Uterus (tissue), 4 donors: ENCODE measurements around the gene KRTAP2-2. TPM values are rescaled to one million over a fixed set of nuclear protein-coding genes. Genes with fewer than 3 reads are reported as not detected.

Experiments
- DNase-seq, 2 donors: peaks; one replicate each; pipeline ENCODE4 v3.0.0-alpha.2; 2019 to 2020
- H3K27ac ChIP-seq, 2 donors: fragments of 200-600 bp; sonication (generic); 1 replicate in 1 of 2; 2 replicates in 1 of 2; pipeline ENCODE4 v1.5.1; 2016 to 2018
- H3K27me3 ChIP-seq, 2 donors: fragments of 200-600 bp; sonication (generic); one replicate each; pipeline ENCODE4 v1.5.1; 2018 to 2019; ENCODE audit warnings: control low read depth in 1 of 2
- H3K36me3 ChIP-seq, 2 donors: fragments of 200-600 bp; sonication (generic); one replicate each; pipeline ENCODE4 v1.5.1; 2019; ENCODE audit warnings: control low read depth in 1 of 2
- H3K4me1 ChIP-seq, 2 donors: fragments of 200-600 bp; sonication (generic); one replicate each; pipeline ENCODE4 v1.5.1; 2018 to 2019; ENCODE audit warnings: control low read depth in 1 of 2
- H3K4me3 ChIP-seq, 2 donors: fragments of 200-600 bp; sonication (generic); 1 replicate in 1 of 2; 2 replicates in 1 of 2; pipeline ENCODE4 v1.5.1; 2018 to 2019; ENCODE audit warnings: mild to moderate bottlenecking in 1 of 2
- H3K9me3 ChIP-seq, 2 donors: fragments of 200-600 bp; sonication (generic); one replicate each; pipeline ENCODE4 v1.5.1; 2019; ENCODE audit warnings: control low read depth in 1 of 2
- POLR2A ChIP-seq, 2 donors: fragments of 450-650 bp; IDR thresholded peaks; one replicate each; pipeline ENCODE4 v1.6.1; 2016; ENCODE audit warnings: antibody characterized with exemption in 2 of 2, mild to moderate bottlenecking in 1 of 2, moderate library complexity in 1 of 2
- intact Hi-C: fragments of 100-400 bp; cut with DNase I; formaldehyde crosslinking; loops from one replicate; pipeline ENCODE4 v1.15.1; 2023; ENCODE audit warnings: low total_unique reads
- small RNA-seq: library from RNA; depleted of rRNA; stranded (forward); fragments of <200 nt; gene quantifications from one replicate; pipeline ENCODE3, GENCODE V24; 2016
- total RNA-seq, 4 donors: library from RNA; depleted of rRNA in 3 of 4; stranded (reverse); fragments of >200 nt in 3 of 4; gene quantifications; one replicate each; pipeline versions ENCODE4 v1.1.0 to v1.2.4, GENCODE V29; 2014 to 2023
- TF ChIP-seq, protein P1 (sequence below), 4 experiments: fragments of 200-600 bp in 2 of 4; fragments of 450-650 bp in 2 of 4; sonication (generic) in 2 of 4; IDR thresholded peaks; one replicate each; pipeline ENCODE4 v1.5.1; 2016 to 2019; ENCODE audit warnings: antibody characterized with exemption in 4 of 4, mild to moderate bottlenecking in 2 of 4, moderate library complexity in 1 of 4
- donor health status: DM: yes; HTN: yes; CAD: no.

KRTAP2-2 gene
- total RNA-seq, 4 donors from 2014 or later = not detected

DNA sequence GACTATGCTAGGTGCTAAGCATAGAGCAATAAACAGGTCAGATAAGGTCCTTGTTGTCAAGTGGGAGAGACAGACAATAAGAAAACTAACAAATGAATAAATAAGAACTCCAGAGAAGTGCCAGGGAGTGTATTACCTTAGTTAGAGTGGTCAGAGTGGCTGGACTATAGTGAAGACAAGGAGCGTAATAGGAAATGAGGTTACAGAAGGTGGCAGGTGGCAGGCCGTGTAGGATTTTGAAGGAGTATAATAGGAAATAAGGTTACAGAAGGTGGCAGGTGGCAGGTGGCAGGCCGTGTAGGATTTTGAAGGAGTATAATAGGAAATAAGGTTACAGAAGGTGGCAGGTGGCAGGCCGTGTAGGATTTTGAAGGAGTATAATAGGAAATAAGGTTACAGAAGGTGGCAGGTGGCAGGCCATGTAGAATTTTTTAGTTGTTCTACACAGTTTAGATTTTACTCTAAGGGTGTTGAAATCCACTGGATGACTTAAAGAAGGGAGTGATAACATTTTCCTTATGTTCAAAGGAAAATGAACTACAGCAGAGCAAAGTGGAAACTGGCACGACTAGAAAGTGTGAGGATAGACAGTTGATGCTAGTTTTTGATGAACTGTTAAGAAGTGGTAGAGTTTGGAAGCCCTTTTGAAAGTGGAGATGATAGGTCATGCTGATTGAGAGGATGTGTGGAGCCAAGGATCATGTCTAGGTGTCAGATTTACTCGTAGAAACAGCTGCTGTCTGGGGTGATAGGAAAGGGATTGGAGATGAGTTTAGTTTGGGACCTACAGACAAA is 42.5 kb downstream of the KRTAP2-2 start:
- no peaks in the 10 kb centered on the region for H3K36me3 ChIP-seq
- H3K9me3 ChIP-seq = no peaks in the 10 kb centered on the region
- H3K27ac ChIP-seq = no peak overlapping the region
- DNase-seq = no peak
- no peak for TF ChIP-seq POLR2A (IDR thresholded peaks at IDR 0.05)
- TF ChIP-seq, protein P1, sequence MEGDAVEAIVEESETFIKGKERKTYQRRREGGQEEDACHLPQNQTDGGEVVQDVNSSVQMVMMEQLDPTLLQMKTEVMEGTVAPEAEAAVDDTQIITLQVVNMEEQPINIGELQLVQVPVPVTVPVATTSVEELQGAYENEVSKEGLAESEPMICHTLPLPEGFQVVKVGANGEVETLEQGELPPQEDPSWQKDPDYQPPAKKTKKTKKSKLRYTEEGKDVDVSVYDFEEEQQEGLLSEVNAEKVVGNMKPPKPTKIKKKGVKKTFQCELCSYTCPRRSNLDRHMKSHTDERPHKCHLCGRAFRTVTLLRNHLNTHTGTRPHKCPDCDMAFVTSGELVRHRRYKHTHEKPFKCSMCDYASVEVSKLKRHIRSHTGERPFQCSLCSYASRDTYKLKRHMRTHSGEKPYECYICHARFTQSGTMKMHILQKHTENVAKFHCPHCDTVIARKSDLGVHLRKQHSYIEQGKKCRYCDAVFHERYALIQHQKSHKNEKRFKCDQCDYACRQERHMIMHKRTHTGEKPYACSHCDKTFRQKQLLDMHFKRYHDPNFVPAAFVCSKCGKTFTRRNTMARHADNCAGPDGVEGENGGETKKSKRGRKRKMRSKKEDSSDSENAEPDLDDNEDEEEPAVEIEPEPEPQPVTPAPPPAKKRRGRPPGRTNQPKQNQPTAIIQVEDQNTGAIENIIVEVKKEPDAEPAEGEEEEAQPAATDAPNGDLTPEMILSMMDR (IDR thresholded peaks at IDR 0.05) = no peak
- no peak overlapping the region for H3K4me3 ChIP-seq
- no peaks in the 10 kb centered on the region for H3K4me1 ChIP-seq
- intact Hi-C loops = no loop called here
- H3K27me3 ChIP-seq = no peaks in the 10 kb centered on the region

DNA sequence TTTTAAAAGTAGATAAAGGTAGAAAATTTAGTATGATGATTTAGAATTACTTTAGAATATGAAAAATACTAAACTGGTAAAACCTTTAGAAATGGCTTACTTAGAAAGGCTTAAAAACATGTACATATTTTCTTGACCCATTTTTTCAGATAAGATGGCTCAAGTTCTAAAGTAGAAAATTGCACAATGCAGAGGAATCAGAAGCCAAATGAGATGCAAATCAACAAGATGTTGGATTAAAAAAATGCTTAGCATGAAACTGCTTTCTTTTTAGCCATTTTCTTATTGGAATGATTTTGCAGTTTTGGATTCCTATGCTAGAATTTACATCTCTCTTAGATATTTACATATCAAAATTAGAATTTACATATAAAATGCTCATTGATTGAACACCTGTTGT is 44.6 kb downstream of the KRTAP2-2 start:
- Histone ChIP-seq H3K27me3 (no peaks in the 10 kb centered on the region), H3K27ac (no peak overlapping the region), H3K4me1 (no peaks in the 10 kb centered on the region), H3K9me3 (no peaks in the 10 kb centered on the region), H3K36me3 (no peaks in the 10 kb centered on the region), H3K4me3 (no peak overlapping the region)
- intact Hi-C loops = no loop called here
- TF ChIP-seq, protein P1 (IDR thresholded peaks at IDR 0.05) = no peak
- TF ChIP-seq POLR2A (IDR thresholded peaks at IDR 0.05) = no peak
- DNase-seq = no peak

DNA sequence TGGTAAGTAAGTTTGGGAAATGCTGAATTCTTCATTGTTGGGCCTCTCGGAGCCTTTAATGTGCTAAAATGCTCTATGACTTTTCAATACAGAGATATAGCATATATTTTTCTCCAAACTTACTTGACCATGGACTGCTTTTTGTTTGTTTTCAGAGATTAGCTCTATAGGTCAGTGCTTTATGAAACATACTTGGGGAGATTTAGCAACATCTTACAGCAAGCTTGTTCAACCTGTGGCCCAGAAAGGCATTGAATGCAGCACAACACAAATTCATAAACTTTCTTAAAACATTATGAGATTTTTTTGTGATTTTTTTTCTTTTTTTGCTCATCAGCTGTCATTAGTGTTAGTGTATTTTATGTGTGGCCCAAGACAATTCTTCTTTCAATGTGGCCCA is 45.1 kb downstream of the KRTAP2-2 start:
- no peak for DNase-seq
- Histone ChIP-seq H3K9me3 (no peaks in the 10 kb centered on the region), H3K36me3 (no peaks in the 10 kb centered on the region)

DNA sequence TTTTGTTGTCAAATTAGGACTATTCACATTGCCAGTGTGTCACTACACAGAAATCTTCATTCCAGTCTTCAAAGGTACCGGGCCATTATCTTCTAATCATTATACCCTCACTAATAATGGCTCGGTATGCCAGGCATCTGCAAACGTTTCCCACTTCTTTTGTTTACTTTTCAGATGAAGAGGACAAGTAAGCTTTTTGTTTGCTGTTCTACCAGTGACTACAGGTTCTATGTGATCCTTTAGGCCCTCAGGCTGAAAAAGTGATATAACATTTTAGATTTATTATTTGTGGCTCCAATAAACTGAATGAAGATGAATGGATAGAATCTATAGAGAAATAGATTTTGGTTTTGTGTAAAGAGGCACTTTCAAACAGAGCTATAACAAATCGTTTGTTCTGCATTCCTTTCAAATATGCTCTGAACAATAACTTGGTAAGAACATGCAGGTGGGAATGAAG is 45.7 kb downstream of the KRTAP2-2 start:
- H3K27me3 ChIP-seq = no peaks in the 10 kb centered on the region
- intact Hi-C loops = no loop called here
- no peaks in the 10 kb centered on the region for H3K4me1 ChIP-seq
- no peak overlapping the region for H3K27ac ChIP-seq
- no peak for DNase-seq
- no peaks in the 10 kb centered on the region for H3K36me3 ChIP-seq
- TF ChIP-seq POLR2A (IDR thresholded peaks at IDR 0.05) = no peak
- TF ChIP-seq, protein P1 (IDR thresholded peaks at IDR 0.05) = no peak
- no peaks in the 10 kb centered on the region for H3K9me3 ChIP-seq
- H3K4me3 ChIP-seq = no peak overlapping the region

More for the DNA sequence above, 45.1 kb downstream of the KRTAP2-2 start:
- intact Hi-C loops = no loop called here
- TF ChIP-seq POLR2A (IDR thresholded peaks at IDR 0.05) = no peak
- H3K27ac ChIP-seq = no peak overlapping the region
- H3K4me3 ChIP-seq = no peak overlapping the region
- H3K27me3 ChIP-seq = no peaks in the 10 kb centered on the region
- H3K4me1 ChIP-seq = no peaks in the 10 kb centered on the region

DNA sequence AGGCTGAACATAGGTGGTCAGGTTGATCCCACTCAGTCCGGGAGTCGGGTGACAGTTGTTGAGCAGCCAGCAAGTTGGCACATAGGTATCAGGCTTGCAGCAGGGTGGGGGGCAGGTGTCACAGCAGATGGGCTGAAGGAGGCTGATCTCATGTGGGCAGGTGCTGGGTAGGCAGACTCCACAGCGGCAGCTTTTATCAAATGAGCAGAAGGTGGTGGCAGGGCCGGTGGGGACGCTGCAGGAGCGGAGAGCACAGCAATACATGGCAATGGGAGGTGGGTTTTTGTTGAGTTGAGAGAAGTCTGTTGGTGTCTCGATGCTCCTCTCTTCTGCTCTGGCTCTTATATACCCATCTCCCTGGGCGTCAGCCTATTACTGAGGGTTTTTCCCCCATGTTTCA is 46.2 kb downstream of the KRTAP2-2 start, which contains the start of gene KRTAP3-1:
Gene KRTAP3-1, minus strand, starts transcription at position 318 of the 400 bp plus-strand sequence. Its CDS starts 54 bp downstream, at position 264.
- no peaks in the 10 kb centered on the region for H3K36me3 ChIP-seq
- H3K27me3 ChIP-seq = no peaks in the 10 kb centered on the region
- intact Hi-C loops = no loop called here
- H3K27ac ChIP-seq = no peak within 1 kb of the TSS
- no peak within 1 kb of the TSS for H3K4me3 ChIP-seq
- no peak for DNase-seq
- TF ChIP-seq, protein P1 (IDR thresholded peaks at IDR 0.05) = no peak
- TF ChIP-seq POLR2A (IDR thresholded peaks at IDR 0.05) = no peak
- no peaks in the 10 kb centered on the region for H3K4me1 ChIP-seq
- no peaks in the 10 kb centered on the region for H3K9me3 ChIP-seq

Small RNA genes lying within 50 kb of the gene (small RNA-seq; reads per million reads assigned to genes)
- gene KRTAP3-4P = not detected

Other genes with a start within 250 kb of the KRTAP2-2 start
- gene KRT10, start 232.6 kb downstream of the KRTAP2-2 start, total RNA-seq = 10 to 100 TPM in 2 of 4 donors, 1 to 10 TPM in 1, not detected in 1; 6.9 to 47.1 (median 39.8) TPM
- gene KRT12, start 188.0 kb downstream of the KRTAP2-2 start, total RNA-seq = not detected
- gene KRT20, start 170.0 kb downstream of the KRTAP2-2 start, total RNA-seq = under 1 TPM in 3 of 4 donors, not detected in 1; 0.26 to 0.83 (median 0.29) TPM
- gene KRT23, start 117.6 kb downstream of the KRTAP2-2 start, total RNA-seq = 1 to 10 TPM in 1 of 4 donors, under 1 TPM in 1, not detected in 2; 0.79 to 3.1 TPM
- gene KRT39, start 88.3 kb downstream of the KRTAP2-2 start, total RNA-seq = not detected
- gene KRT40, start 70.9 kb downstream of the KRTAP2-2 start, total RNA-seq = under 1 TPM in 1 of 4 donors, not detected in 3; 0.21 TPM
- not detected for gene KRTAP3-3, start 61.1 kb downstream of the KRTAP2-2 start, total RNA-seq
- gene KRTAP3-2, start 55.3 kb downstream of the KRTAP2-2 start, total RNA-seq = not detected
- not detected for gene KRTAP3-1, start 46.1 kb downstream of the KRTAP2-2 start, total RNA-seq
- gene KRTAP1-5, start 28.0 kb downstream of the KRTAP2-2 start, total RNA-seq = not detected
- not detected for gene KRTAP1-4, start 25.0 kb downstream of the KRTAP2-2 start, total RNA-seq
- not detected for gene KRTAP1-3, start 20.4 kb downstream of the KRTAP2-2 start, total RNA-seq
- not detected for gene KRTAP1-1, start 13.8 kb downstream of the KRTAP2-2 start, total RNA-seq
- gene KRTAP2-1, start 7.9 kb downstream of the KRTAP2-2 start, total RNA-seq = not detected
- not detected for gene KRTAP2-3, start 4.9 kb upstream of the KRTAP2-2 start, total RNA-seq
- not detected for gene KRTAP2-4, start 10.6 kb upstream of the KRTAP2-2 start, total RNA-seq
- not detected for gene KRTAP4-7, start 28.9 kb upstream of the KRTAP2-2 start, total RNA-seq
- not detected for gene KRTAP4-8, start 42.9 kb upstream of the KRTAP2-2 start, total RNA-seq
- not detected for gene KRTAP4-16, start 47.0 kb upstream of the KRTAP2-2 start, total RNA-seq
- gene KRTAP4-9, start 50.2 kb upstream of the KRTAP2-2 start, total RNA-seq = not detected
- gene KRTAP4-11, start 63.1 kb upstream of the KRTAP2-2 start, total RNA-seq = not detected
- gene KRTAP4-12, start 69.0 kb upstream of the KRTAP2-2 start, total RNA-seq = not detected
- not detected for gene KRTAP4-6, start 85.3 kb upstream of the KRTAP2-2 start, total RNA-seq
- gene KRTAP4-5, start 94.6 kb upstream of the KRTAP2-2 start, total RNA-seq = not detected
- gene KRTAP4-4, start 105.5 kb upstream of the KRTAP2-2 start, total RNA-seq = not detected
- not detected for gene KRTAP4-3, start 113.0 kb upstream of the KRTAP2-2 start, total RNA-seq
- not detected for gene KRTAP4-2, start 123.0 kb upstream of the KRTAP2-2 start, total RNA-seq
- gene KRTAP4-1, start 129.7 kb upstream of the KRTAP2-2 start, total RNA-seq = not detected
- not detected for gene KRTAP9-1, start 134.7 kb upstream of the KRTAP2-2 start, total RNA-seq
- gene KRTAP9-2, start 171.4 kb upstream of the KRTAP2-2 start, total RNA-seq = not detected
- gene KRTAP9-3, start 177.2 kb upstream of the KRTAP2-2 start, total RNA-seq = not detected
- not detected for gene KRTAP9-8, start 182.8 kb upstream of the KRTAP2-2 start, total RNA-seq
- gene KRTAP9-4, start 194.5 kb upstream of the KRTAP2-2 start, total RNA-seq = not detected
- gene KRTAP9-9, start 200.2 kb upstream of the KRTAP2-2 start, total RNA-seq = not detected
- not detected for gene KRTAP9-6, start 210.1 kb upstream of the KRTAP2-2 start, total RNA-seq
- gene KRTAP9-7, start 220.5 kb upstream of the KRTAP2-2 start, total RNA-seq = not detected
- gene KRTAP29-1, start 247.6 kb upstream of the KRTAP2-2 start, total RNA-seq = not detected